ENCODE data around the gene SLBP.

SLBP gene

DNA sequence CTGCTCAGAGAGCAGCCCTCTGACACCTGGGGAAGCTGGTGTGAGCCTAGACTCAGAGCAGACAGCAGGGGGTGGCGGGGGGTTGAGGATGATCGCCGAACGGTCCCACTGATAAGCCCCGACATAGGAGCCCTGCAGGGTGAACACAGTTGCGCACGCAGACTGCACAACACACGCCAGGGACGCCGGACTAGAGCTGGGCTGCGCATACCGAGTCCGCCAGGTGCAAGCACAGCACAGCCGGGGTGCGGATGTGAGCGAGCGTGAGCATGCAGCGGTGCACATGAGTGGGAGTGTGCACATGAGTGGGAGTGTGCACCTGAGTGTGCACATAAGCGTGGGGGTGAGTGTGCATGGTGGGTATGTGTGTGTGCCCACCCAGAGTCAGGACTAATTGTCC, 64.7 kb downstream of the SLBP start:
- no peak for DNase-seq

DNA sequence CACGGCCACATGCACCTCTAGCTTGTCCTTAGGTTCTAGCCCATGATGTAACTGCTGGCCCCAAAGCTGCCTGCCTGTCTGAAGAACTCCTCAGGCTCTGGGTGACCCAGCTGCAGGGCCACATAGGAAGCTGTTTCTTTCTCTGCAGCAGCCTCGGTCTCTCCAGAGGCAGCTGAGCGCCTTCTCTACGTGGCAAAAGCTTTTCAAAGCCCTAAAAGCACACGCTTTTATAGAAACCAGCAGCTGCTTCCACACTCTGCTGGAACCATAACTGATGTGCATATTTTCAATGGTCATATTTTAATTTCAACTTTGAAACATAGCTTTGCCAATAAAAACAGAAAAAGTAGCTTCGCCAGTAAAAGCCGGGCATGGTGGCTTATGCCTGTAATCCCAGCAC, 65.4 kb downstream of the SLBP start:
- no peak for DNase-seq

DNA sequence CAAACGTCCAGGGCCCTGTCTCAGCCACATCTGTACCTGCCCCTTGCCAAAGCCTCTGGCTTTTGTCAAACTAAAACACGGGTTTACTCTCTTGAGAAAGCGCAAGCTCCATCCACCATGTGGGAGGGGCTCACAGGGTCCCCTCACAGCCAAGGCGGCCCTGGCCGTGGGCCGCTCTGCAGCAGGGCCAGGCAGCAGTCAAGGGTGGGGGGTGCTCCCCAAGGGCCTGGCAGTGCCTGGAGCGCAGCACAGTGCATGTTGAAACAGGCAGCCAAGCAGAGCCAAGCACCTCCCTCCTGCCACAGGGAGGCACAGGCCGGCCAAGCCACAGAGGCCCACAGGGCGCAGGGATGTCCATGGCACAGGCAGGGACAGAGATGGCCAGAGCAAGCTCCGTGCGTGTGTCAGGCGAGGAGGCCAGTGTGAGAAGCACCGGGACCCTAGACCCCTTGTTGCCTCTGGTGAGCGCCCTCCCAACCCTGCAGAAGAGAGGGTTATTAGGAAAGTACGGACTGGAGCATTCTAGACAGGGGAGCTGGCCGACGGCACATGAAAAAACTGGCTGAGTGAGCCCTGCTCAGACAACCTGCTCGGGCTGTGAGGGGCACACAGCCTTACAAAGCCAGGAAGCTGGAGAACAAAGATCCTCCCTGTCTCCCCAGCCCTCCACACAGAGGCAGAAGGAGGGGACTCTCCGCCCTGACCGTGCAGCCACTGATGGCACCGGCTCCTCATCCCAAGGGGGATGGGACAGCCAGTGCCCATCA, 67.0 kb downstream of the SLBP start:
- DNase-seq = peak; percentile 58

DNA sequence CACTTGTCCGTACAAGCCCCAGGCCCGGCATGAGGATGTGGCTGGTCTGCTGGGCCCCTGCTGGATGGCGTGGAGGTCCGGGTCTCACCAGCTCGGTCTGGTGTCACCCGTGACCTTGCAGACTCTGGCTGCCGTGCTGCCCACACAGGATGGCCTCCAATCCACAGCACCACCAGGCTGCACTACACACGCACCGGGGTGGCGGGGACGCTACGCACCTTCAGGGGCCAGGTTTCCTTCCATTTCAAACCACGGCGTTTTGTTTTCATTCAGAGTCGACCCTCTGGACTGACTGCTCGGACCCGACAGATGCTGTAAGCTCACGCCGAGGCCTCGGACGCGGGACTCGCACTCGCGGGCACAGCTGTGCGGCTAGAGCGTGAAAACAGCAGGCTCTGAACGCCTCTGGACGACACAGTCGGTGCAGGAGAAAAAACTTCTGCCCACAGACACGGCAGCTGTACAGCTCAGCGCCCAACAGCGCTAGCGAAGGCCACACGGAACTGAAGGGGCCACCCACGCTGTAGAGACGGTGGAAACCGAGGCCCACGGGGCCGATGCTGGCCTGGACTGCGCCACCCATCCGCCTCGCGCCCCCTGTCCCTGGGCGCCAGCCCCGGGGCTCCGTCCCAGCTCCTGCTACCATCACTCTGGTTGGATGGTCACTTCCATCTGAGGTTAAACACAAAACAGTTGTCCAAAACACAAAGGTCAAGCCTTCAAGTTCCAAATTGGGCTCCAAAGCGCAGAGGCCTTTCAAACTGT, 68.0 kb downstream of the SLBP start:
- DNase-seq = no peak
